ENCODE results near the gene AFAP1.
A peak's percentile ranks its signal among the peaks of the same experiment; 100 is the strongest.

Gene AFAP1

GRCh38 chr4:7939377-7940108 lies at the start of gene AFAP1:
AFAP1 (minus strand) TSS chr4:7939861; CDS start chr4:7872078, 67,783 bp downstream.
- DNase-seq (ENCODE audit: low read depth in 2 of 2): peak; percentile 72 to 79

- DNase-seq (ENCODE audit: low read depth in 2 of 2): no peak
These were observed 48.8 kb upstream of the AFAP1 start for GRCh38 chr4:7988437-7988836.

GRCh38 chr4:7987148-7987989 lies 47.7 kb upstream of the AFAP1 start:
- DNase-seq (ENCODE audit: low read depth in 2 of 2): peak; percentile 26 to 60

GRCh38 chr4:7985891-7986441 lies 46.3 kb upstream of the AFAP1 start:
- no peak for DNase-seq (ENCODE audit: low read depth in 2 of 2)

- no peak for DNase-seq (ENCODE audit: low read depth in 2 of 2)
These were observed 45.4 kb upstream of the AFAP1 start for GRCh38 chr4:7985072-7985471.

GRCh38 chr4:7984286-7984925 lies 44.7 kb upstream of the AFAP1 start:
- no peak for DNase-seq (ENCODE audit: low read depth in 2 of 2)

GRCh38 chr4:7983296-7983695 lies 43.6 kb upstream of the AFAP1 start:
- no peak for DNase-seq (ENCODE audit: low read depth in 2 of 2)

- DNase-seq (ENCODE audit: low read depth in 2 of 2): no peak
These were observed 42.2 kb upstream of the AFAP1 start for GRCh38 chr4:7981738-7982394.

- DNase-seq (ENCODE audit: low read depth in 2 of 2): no peak
These were observed 40.4 kb upstream of the AFAP1 start for GRCh38 chr4:7980036-7980435.

- no peak for DNase-seq (ENCODE audit: low read depth in 2 of 2)
These were observed 39.9 kb upstream of the AFAP1 start for GRCh38 chr4:7979652-7979968.

- no peak for DNase-seq (ENCODE audit: low read depth in 2 of 2)
These were observed 39.4 kb upstream of the AFAP1 start for GRCh38 chr4:7978907-7979651.

- no peak for DNase-seq (ENCODE audit: low read depth in 2 of 2)
These were observed 38.8 kb upstream of the AFAP1 start for GRCh38 chr4:7978489-7978888.

GRCh38 chr4:7976634-7977033 lies 37.0 kb upstream of the AFAP1 start:
- DNase-seq (ENCODE audit: low read depth in 2 of 2): no peak

- no peak for DNase-seq (ENCODE audit: low read depth in 2 of 2)
These were observed 36.4 kb upstream of the AFAP1 start for GRCh38 chr4:7976025-7976424.

GRCh38 chr4:7974425-7974824 lies 34.8 kb upstream of the AFAP1 start:
- no peak for DNase-seq (ENCODE audit: low read depth in 2 of 2)

GRCh38 chr4:7973545-7973981 lies 33.9 kb upstream of the AFAP1 start:
- DNase-seq (ENCODE audit: low read depth in 2 of 2): no peak

GRCh38 chr4:7971881-7972500 lies 32.3 kb upstream of the AFAP1 start:
- no peak for DNase-seq (ENCODE audit: low read depth in 2 of 2)

- no peak for DNase-seq (ENCODE audit: low read depth in 2 of 2)
These were observed 31.5 kb upstream of the AFAP1 start for GRCh38 chr4:7971159-7971631.

GRCh38 chr4:7970361-7970946 lies 30.8 kb upstream of the AFAP1 start:
- DNase-seq (ENCODE audit: low read depth in 2 of 2): no peak

GRCh38 chr4:7968262-7968896 lies 28.7 kb upstream of the AFAP1 start:
- no peak for DNase-seq (ENCODE audit: low read depth in 2 of 2)

Measured in stimulated activated CD8-positive, alpha-beta memory T cell treated with anti-CD3 and anti-CD28 coated beads, Interleukin-7, amount 100 ng/mL, for 1 hour (primary cell).